Tibial nerve (tissue), 4 donors: ENCODE data around the gene ERP44.

Experiments used
- CTCF ChIP-seq, 5 experiments: fragments of 200-600 bp in 3 of 5; fragments of 450-650 bp in 2 of 5; sonication (generic) in 3 of 5; IDR thresholded peaks; one replicate each; pipeline ENCODE4 v1.5.1; 2016 to 2019; ENCODE audit warnings: antibody characterized with exemption in 5 of 5, mild to moderate bottlenecking in 3 of 5, moderate library complexity in 2 of 5
- EP300 ChIP-seq, 2 donors: sonication (generic); formaldehyde crosslinking; IDR thresholded peaks; one replicate each; pipeline ENCODE4 v1.6.1; 2017; ENCODE audit warnings: antibody characterized with exemption in 2 of 2, mild to moderate bottlenecking in 1 of 2
- POLR2A ChIP-seq, 2 donors: fragments of 450-650 bp; IDR thresholded peaks; one replicate each; pipeline ENCODE4 v1.6.1; 2017; ENCODE audit warnings: antibody characterized with exemption in 2 of 2, mild to moderate bottlenecking in 2 of 2, moderate library complexity in 2 of 2

GRCh38 chr9:99998266-99998665 is 100.5 kb downstream of the ERP44 start:
- TF ChIP-seq EP300 (IDR thresholded peaks at IDR 0.05) (no peak), CTCF (IDR thresholded peaks at IDR 0.05) (no peak), POLR2A (IDR thresholded peaks at IDR 0.05) (no peak)
